HepG2 (cell line): ENCODE measurements around the gene IFT22. TPM values are rescaled to one million over a fixed set of nuclear protein-coding genes. Genes with fewer than 3 reads are reported as not detected.

Source experiments
- ATAC-seq: fragments of 200-7000 bp; cut with Tn5 transposase; 3 replicates; pipeline ENCODE4 v1.9.1; 2020; ENCODE audit warnings: mild to moderate bottlenecking, moderate library complexity
- BruUV-seq: library from RNA; stranded (reverse); fragments of 400-500 nt; replicated peaks from 2 replicates; lab custom pipeline; 2021; lab: Mats Ljungman, UMichigan
- CTCF ChIA-PET: fragments of 300-600 bp; formaldehyde crosslinking; extraction: SDS; loops from one replicate; lab custom pipeline; 2021; ENCODE audit warnings: low total read pairs, inconsistent platforms, low intra/inter-chr PET ratio; lab: Yijun Ruan, JAX
- POLR2A ChIA-PET: fragments of 350-600 bp; sonication (Branson Sonifier 250); formaldehyde crosslinking; loops from one replicate; lab custom pipeline; 2020; ENCODE audit warnings: antibody characterized with exemption, inconsistent platforms; lab: Yijun Ruan, JAX
- DNase-seq: peaks from one replicate; pipeline ENCODE4 v3.0.0-alpha.2; 2015; ENCODE audit warnings: low spot score
- FAIRE-seq: peaks from 3 replicates; lab custom pipeline; 2011; peaks lifted over from hg19 to GRCh38; lab: Jason Lieb, UNC
- H2AFZ ChIP-seq: one replicate; pipeline ENCODE4 v1.6.1; 2011; ENCODE audit warnings: low read length, inconsistent platforms
- H3K27ac ChIP-seq: fragments of 300-600 bp; 3 replicates; pipeline ENCODE4 v1.8.0; 2011; ENCODE audit warnings: mixed run types, mild to moderate bottlenecking, mixed read lengths, low read length, inconsistent platforms; ENCODE audit not compliant: insufficient read depth; ENCODE audit errors: extremely low read length
- H3K27me3 ChIP-seq, 2 experiments: fragments of 200-600 bp in 1 of 2; 2 replicates in 1 of 2; 3 replicates in 1 of 2; pipeline versions ENCODE4 v1.6.0 to v1.8.0; 2011; ENCODE audit warnings: low read length in 2 of 2, mild to moderate bottlenecking in 2 of 2, moderate library complexity in 2 of 2, inconsistent platforms in 1 of 2; ENCODE audit not compliant: insufficient read depth in 2 of 2, control insufficient read depth in 1 of 2
- H3K36me3 ChIP-seq, 2 experiments: fragments of 200-600 bp in 1 of 2; replicated peaks in 1 of 2; 2 replicates in 1 of 2; 3 replicates in 1 of 2; pipeline versions ENCODE4 v1.5.1 to v1.8.0; 2011; ENCODE audit warnings: low read length in 2 of 2, inconsistent platforms in 1 of 2; ENCODE audit not compliant: insufficient read depth in 2 of 2, control insufficient read depth in 1 of 2
- H3K4me1 ChIP-seq: 2 replicates; pipeline ENCODE4 v1.5.1; 2012; ENCODE audit warnings: low read length, inconsistent platforms; ENCODE audit not compliant: insufficient read depth
- H3K4me2 ChIP-seq: 2 replicates; pipeline ENCODE4 v1.6.0; 2011; ENCODE audit warnings: low read depth, low read length, inconsistent platforms
- H3K4me3 ChIP-seq, 3 experiments: fragments of 200-600 bp in 1 of 3; sonication (generic), shearing (Covaris generic) in 1 of 3; replicated peaks in 1 of 3; 2 replicates each; pipeline ENCODE4 v1.5.1; 2011 to 2016; ENCODE audit warnings: low read length in 3 of 3, inconsistent platforms in 2 of 3, low read depth in 2 of 3, mild to moderate bottlenecking in 2 of 3, control low read depth in 1 of 3, mixed read lengths in 1 of 3; ENCODE audit not compliant: insufficient read depth in 1 of 3
- H3K79me2 ChIP-seq: one replicate; pipeline ENCODE4 v1.6.1; 2011; ENCODE audit warnings: low read length, inconsistent platforms; ENCODE audit not compliant: insufficient read depth
- H3K9ac ChIP-seq: 2 replicates; pipeline ENCODE4 v1.6.0; 2011; ENCODE audit warnings: mild to moderate bottlenecking, low read depth, low read length, inconsistent platforms; ENCODE audit not compliant: insufficient read depth
- H3K9me3 ChIP-seq: 2 replicates; pipeline ENCODE4 v1.5.1; 2012; ENCODE audit warnings: mild to moderate bottlenecking, low read length
- H4K20me1 ChIP-seq: 2 replicates; pipeline ENCODE4 v1.6.0; 2011; ENCODE audit warnings: inconsistent platforms, mild to moderate bottlenecking, low read length, moderate library complexity; ENCODE audit not compliant: insufficient read depth
- ELF4 ChIP-seq: sonication (generic); formaldehyde crosslinking; IDR thresholded peaks from 2 replicates; pipeline ENCODE4 v1.5.0; 2020; ENCODE audit warnings: missing genetic modification reagents, mild to moderate bottlenecking, moderate library complexity, borderline replicate concordance
- HIVEP1 ChIP-seq: sonication (generic); formaldehyde crosslinking; IDR thresholded peaks from 2 replicates; pipeline ENCODE4 v1.4.0; 2020; ENCODE audit warnings: mild to moderate bottlenecking, missing genetic modification reagents
- HNF4A ChIP-seq: sonication (generic); formaldehyde crosslinking; IDR thresholded peaks from 2 replicates; pipeline ENCODE4 v1.4.0; 2020; ENCODE audit warnings: missing genetic modification reagents
- MAZ ChIP-seq, 2 experiments: sonication (generic) in 1 of 2; formaldehyde crosslinking in 1 of 2; IDR thresholded peaks; 2 replicates each; pipeline versions ENCODE4 v1.5.0 to v1.6.1; 2012 to 2020; ENCODE audit warnings: low read depth in 2 of 2, mild to moderate bottlenecking in 2 of 2, borderline replicate concordance in 1 of 2, improper control_type of control experiment in 1 of 2, low read length in 1 of 2, missing genetic modification reagents in 1 of 2, moderate library complexity in 1 of 2
- NR0B2 ChIP-seq: sonication (generic); formaldehyde crosslinking; IDR thresholded peaks from 2 replicates; pipeline ENCODE4 v1.4.0; 2020; ENCODE audit warnings: mild to moderate bottlenecking, missing genetic modification reagents
- SALL1 ChIP-seq: sonication (generic); formaldehyde crosslinking; IDR thresholded peaks from 2 replicates; pipeline ENCODE4 v1.8.0; 2022; ENCODE audit warnings: mild to moderate bottlenecking, missing genetic modification reagents
- ZBTB34 ChIP-seq: sonication (generic); formaldehyde crosslinking; IDR thresholded peaks from 2 replicates; pipeline ENCODE4 v1.8.0; 2022; ENCODE audit warnings: mild to moderate bottlenecking, missing genetic modification reagents
- ZMYM3 ChIP-seq: sonication (generic); formaldehyde crosslinking; IDR thresholded peaks from 2 replicates; pipeline ENCODE4 v1.5.1; 2020; ENCODE audit warnings: mild to moderate bottlenecking, missing genetic modification reagents
- ZNF143 ChIP-seq: sonication (generic); formaldehyde crosslinking; IDR thresholded peaks from 2 replicates; pipeline ENCODE4 v1.4.0; 2020; ENCODE audit warnings: missing genetic modification reagents
- ZNF331 ChIP-seq: sonication (generic); formaldehyde crosslinking; IDR thresholded peaks from 2 replicates; pipeline ENCODE4 v1.4.0; 2020; ENCODE audit warnings: missing genetic modification reagents
- ZNF670 ChIP-seq: sonication (generic); formaldehyde crosslinking; IDR thresholded peaks from 2 replicates; pipeline ENCODE4 v1.8.0; 2022; ENCODE audit warnings: mild to moderate bottlenecking, missing genetic modification reagents, borderline replicate concordance
- ZNF710 ChIP-seq: sonication (generic); formaldehyde crosslinking; IDR thresholded peaks from 2 replicates; pipeline ENCODE4 v1.5.0; 2020; ENCODE audit warnings: mild to moderate bottlenecking, missing genetic modification reagents, borderline replicate concordance
- ZNF749 ChIP-seq: sonication (generic); formaldehyde crosslinking; IDR thresholded peaks from 2 replicates; pipeline ENCODE4 v1.8.0; 2022; ENCODE audit warnings: mild to moderate bottlenecking, missing genetic modification reagents, moderate library complexity, borderline replicate concordance
- ZNF768 ChIP-seq: sonication (generic); formaldehyde crosslinking; IDR thresholded peaks from 2 replicates; pipeline ENCODE4 v1.4.0; 2020; ENCODE audit warnings: missing genetic modification reagents
- ZSCAN30 ChIP-seq: sonication (generic); formaldehyde crosslinking; IDR thresholded peaks from 2 replicates; pipeline ENCODE4 v1.5.0; 2020; ENCODE audit warnings: mild to moderate bottlenecking, missing genetic modification reagents
- WGBS: methylation state at CpG from one replicate; pipeline ENCODE4 v1.1.6; 2017; ENCODE audit warnings: low lambda C conversion rate; 5-methylcytosine and 5-hydroxymethylcytosine counted together
- in situ Hi-C: cut with HindIII; loops from 2 replicates; pipeline ENCODE4 v1.10.0; 2017; ENCODE audit warnings: low pct_unique_long_range_greater_than_20kb; ENCODE audit not compliant: extremely low pct_ligation_motif_present
- intact Hi-C: fragments of 100-400 bp; cut with micrococcal nuclease; formaldehyde crosslinking; loops from one replicate; pipeline ENCODE4 v1.10.0; 2022; ENCODE audit not compliant: unreplicated experiment
- polyA plus RNA-seq, 8 experiments: library from polyadenylated mRNA; depleted of rRNA in 3 of 8; stranded (reverse) in 7 of 8; unstranded in 1 of 8; fragments of >200 nt; fragmentation: Illumina TruSeq in 4 of 8; extraction: Trizol in 4 of 8; gene quantifications; 2 replicates each; pipeline versions ENCODE4 v1.2.1 to v1.2.3, GENCODE V29; 2011 to 2016; ENCODE audit warnings: low read depth in 4 of 8, missing spikeins in 1 of 8, mixed read lengths in 1 of 8; ENCODE audit not compliant: insufficient read depth in 1 of 8
- total RNA-seq, 5 experiments: library from RNA; depleted of rRNA; stranded (reverse); fragments of >200 nt; fragmentation: Illumina TruSeq; extraction: Trizol; gene quantifications; 2 replicates each; pipeline ENCODE4 v1.2.3, GENCODE V29; 2016; ENCODE audit warnings: low read depth in 1 of 5

The IFT22 gene
- total and polyA plus RNA-seq, 2 of the 13 experiments (the other 11 are each of a cell fraction or from before 2014, with no cell fraction given): 8.9 to 14.5 TPM

- Histone ChIP-seq H3K79me2 (peaks cover 6% of the 10 kb centered on the region), H3K4me1 (peaks cover 9% of the 10 kb centered on the region; the same call in 1 of the 2 replicates), H4K20me1 (no peaks in the 10 kb centered on the region), H3K4me3 (peak overlapping the region; percentile 82 to 94 (median 89)), H3K9me3 (no peaks in the 10 kb centered on the region; the same call in 1 of the 2 replicates), H3K27me3 (no peaks in the 10 kb centered on the region), H3K4me2 (peak overlapping the region; percentile 87), H3K9ac (peak overlapping the region; percentile 87), H2AFZ (no peak overlapping the region), H3K27ac (peak overlapping the region; percentile 82), H3K36me3 (peaks cover 4 to 16% of the 10 kb centered on the region in 2 experiments; a peak in 3 of 5 replicates)
- BruUV-seq: TSS peak; percentile 99
- intact Hi-C loops: no loop called here
- CTCF ChIA-PET: no interaction called here
- ATAC-seq (peak; percentile 93), FAIRE-seq (no peak), DNase-seq (peak; percentile 73)
- in situ Hi-C loops: no loop called here
- POLR2A ChIA-PET: interaction anchor here (0.5 to 2.8 kb wide), 16 partner anchors 9 to 587 kb away, joined by 3 to 53 read pairs (median 4); partner anchors contain the start of genes CLDN15, IFT22, PLOD3 and UFSP1
- WGBS: 0% methylated on average over 7 of the region's 62 CpGs
- no peak; the same call in 1 of the 2 replicates for TF ChIP-seq ZNF749 (CRISPR knock-in tag)
- TF ChIP-seq ZNF331 (CRISPR knock-in tag): peak; percentile 12; the same call in 1 of the 2 replicates
- TF ChIP-seq ZNF710 (CRISPR knock-in tag): peak; percentile 9; the same call in 1 of the 2 replicates
- no peak for TF ChIP-seq ZBTB34 (CRISPR knock-in tag)
- TF ChIP-seq ZMYM3 (CRISPR knock-in tag): 0 out of 2 replicates have a peak, but pooled peaks have one; percentile 27
- peak; percentile 77; the same call in 1 of the 2 replicates for TF ChIP-seq NR0B2 (CRISPR knock-in tag)
- TF ChIP-seq ZNF670: no peak
- 0 out of 2 replicates have a peak, but pooled peaks have one; percentile 25 for TF ChIP-seq ELF4 (CRISPR knock-in tag)
- TF ChIP-seq HNF4A (CRISPR knock-in tag): no peak
- no peak for TF ChIP-seq ZSCAN30
- TF ChIP-seq HIVEP1 (CRISPR knock-in tag): peak; percentile 58
- peak; percentile 14; the same call in 1 of the 2 replicates for TF ChIP-seq ZNF143 (CRISPR knock-in tag)
- peak; percentile 38 for TF ChIP-seq SALL1 (CRISPR knock-in tag)
- peak; percentile 6; the same call in 1 of the 2 replicates for TF ChIP-seq ZNF768 (CRISPR knock-in tag)
- no peak for TF ChIP-seq MAZ (IDR thresholded peaks at IDR 0.05; ENCODE audit: borderline replicate concordance, low read depth, low read length)
- peak; percentile 51; the same call in 1 of the 2 replicates for TF ChIP-seq MAZ (CRISPR knock-in tag; IDR thresholded peaks at IDR 0.05; ENCODE audit: low read depth)
Measured at GRCh38 chr7:101308245-101309085, 13.1 kb downstream of the IFT22 start.
